SJSA1 (cell line): Measurements from ENCODE around the gene INPP5K. TPM values are rescaled to one million over a fixed set of nuclear protein-coding genes. Genes with fewer than 3 reads are reported as not detected.
"Not testable (repeated sequence)": the region's sequence is repeated elsewhere in the genome, so short reads cannot be mapped to it uniquely, and the experiment has no call there.

Experiments
- DNase-seq, 2 experiments: peaks; one replicate each; pipeline ENCODE4 v3.0.0-alpha.2; 2015 to 2020; ENCODE audit warnings: low spot score in 2 of 2, low read depth in 1 of 2
- H3K27ac ChIP-seq: fragments of 250-450 bp; sonication (Bioruptor Pico); 2 replicates; pipeline ENCODE4 v1.5.1; 2020; ENCODE audit warnings: mild to moderate bottlenecking, moderate library complexity
- H3K27me3 ChIP-seq: fragments of 250-450 bp; sonication (Bioruptor Pico); replicated peaks from 2 replicates; pipeline ENCODE4 v1.5.1; 2020; ENCODE audit warnings: mild to moderate bottlenecking, moderate library complexity
- H3K36me3 ChIP-seq: fragments of 250-450 bp; sonication (Bioruptor Pico); 2 replicates; pipeline ENCODE4 v1.5.1; 2020; ENCODE audit warnings: mild to moderate bottlenecking
- H3K4me1 ChIP-seq: fragments of 250-450 bp; sonication (Bioruptor Pico); replicated peaks from 2 replicates; pipeline ENCODE4 v1.6.1; 2021; ENCODE audit warnings: mild to moderate bottlenecking
- H3K4me3 ChIP-seq: fragments of 250-450 bp; sonication (Bioruptor Pico); 2 replicates; pipeline ENCODE4 v1.5.1; 2020; ENCODE audit warnings: mild to moderate bottlenecking
- H3K9me3 ChIP-seq: fragments of 250-450 bp; sonication (Bioruptor Pico); replicated peaks from 2 replicates; pipeline ENCODE4 v1.5.1; 2020; ENCODE audit warnings: mild to moderate bottlenecking
- total RNA-seq: library from RNA; depleted of rRNA; stranded (reverse); fragments of >200 nt; shearing (Covaris generic); gene quantifications from 2 replicates; pipeline ENCODE4 v1.2.3, GENCODE V29; 2014; rRNA removed

The INPP5K gene
- total RNA-seq, 1 experiment from 2014 or later: 18.1 TPM

- Histone ChIP-seq H3K36me3 (peaks cover 59% of the 10 kb centered on the region), H3K4me3 (no peak overlapping the region), H3K4me1 (no peaks in the 10 kb centered on the region), H3K9me3 (no peaks in the 10 kb centered on the region), H3K27ac (no peak overlapping the region), H3K27me3 (no peaks in the 10 kb centered on the region)
- DNase-seq: no peak
These were observed 69.4 kb downstream of the INPP5K start for GRCh38 chr17:1447052-1447451.

- Histone ChIP-seq H3K9me3 (no peaks in the 10 kb centered on the region), H3K27ac (no peak overlapping the region), H3K27me3 (no peaks in the 10 kb centered on the region), H3K36me3 (peaks cover 56% of the 10 kb centered on the region), H3K4me3 (no peak overlapping the region), H3K4me1 (no peaks in the 10 kb centered on the region)
- no peak for DNase-seq
These were observed 70.2 kb downstream of the INPP5K start for GRCh38 chr17:1446201-1446600.

- DNase-seq, H3K4me1 ChIP-seq, H3K27ac ChIP-seq, H3K4me3 ChIP-seq, H3K9me3 ChIP-seq, H3K27me3 ChIP-seq: not testable (repeated sequence)
- H3K36me3 ChIP-seq: peaks cover 60% of the 10 kb centered on the region
These were observed 70.7 kb downstream of the INPP5K start for GRCh38 chr17:1445695-1446094.

Other genes starting within 250 kb of the INPP5K start
- not detected in 2 replicates for gene BHLHA9, start 246.2 kb downstream of the INPP5K start, total RNA-seq
- gene TRARG1, start 236.9 kb downstream of the INPP5K start, total RNA-seq: not detected in 2 replicates
- gene YWHAE, start 116.4 kb downstream of the INPP5K start, total RNA-seq: 370 and 490 TPM in 2 replicates
- 99.7 and 102 TPM in 2 replicates for gene CRK, start 60.4 kb downstream of the INPP5K start, total RNA-seq
- 113 and 155 TPM in 2 replicates for gene MYO1C, start 23.9 kb downstream of the INPP5K start, total RNA-seq
- gene PITPNA, start 46.2 kb upstream of the INPP5K start, total RNA-seq: 15.7 and 37.8 TPM in 2 replicates
- gene SLC43A2, start 112.2 kb upstream of the INPP5K start, total RNA-seq: 2.0 and 3.4 TPM in 2 replicates
- gene SCARF1, start 129.1 kb upstream of the INPP5K start, total RNA-seq: 0.16 TPM in 2 replicates
- 0.22 and 1.0 TPM in 2 replicates for gene RILP, start 133.3 kb upstream of the INPP5K start, total RNA-seq
- 47.1 and 73.3 TPM in 2 replicates for gene PRPF8, start 168.3 kb upstream of the INPP5K start, total RNA-seq
- 0.34 and 0.95 TPM in 2 replicates for gene TLCD2, start 193.8 kb upstream of the INPP5K start, total RNA-seq
- gene WDR81, start 208.1 kb upstream of the INPP5K start, total RNA-seq: 5.1 and 10.8 TPM in 2 replicates
- not detected in 2 replicates for gene SERPINF2, start 226.3 kb upstream of the INPP5K start, total RNA-seq
- gene SERPINF1, start 245.4 kb upstream of the INPP5K start, total RNA-seq: not detected in 2 replicates